ENCODE data around the gene RPA3.

The RPA3 gene

DNA sequence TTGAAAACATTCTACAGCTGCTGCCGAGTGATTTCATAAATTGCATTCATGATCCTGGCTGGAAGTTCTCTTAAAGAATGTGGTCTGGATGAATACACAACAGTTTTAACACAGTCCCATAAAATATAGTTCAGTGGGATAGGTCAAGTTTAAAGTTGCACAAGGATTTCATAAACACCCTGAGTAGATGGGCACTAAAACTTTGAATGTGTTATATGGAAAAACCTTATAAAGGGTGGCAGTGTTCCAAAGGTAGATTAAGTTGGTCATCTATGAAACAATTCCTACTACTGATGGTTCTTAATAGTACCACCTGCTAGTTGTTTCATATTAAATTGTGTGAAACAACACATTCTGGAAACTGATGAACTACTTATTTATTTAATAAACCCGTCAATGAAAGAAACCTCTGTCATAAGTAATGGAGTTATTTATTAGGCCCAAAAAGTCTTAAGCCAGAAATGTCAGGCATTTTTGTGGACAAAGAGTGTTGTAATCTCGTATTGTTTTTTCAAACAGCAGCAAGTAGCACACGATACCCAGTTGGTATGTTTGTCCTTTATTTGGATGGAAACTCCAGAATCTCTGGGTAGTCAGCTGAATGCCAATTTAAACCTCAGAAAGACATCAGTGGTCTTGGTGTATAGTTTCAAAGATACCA lies 14.3 kb upstream of the RPA3 start:
- DNase-seq (ENCODE audit: low spot score): no peak

DNA sequence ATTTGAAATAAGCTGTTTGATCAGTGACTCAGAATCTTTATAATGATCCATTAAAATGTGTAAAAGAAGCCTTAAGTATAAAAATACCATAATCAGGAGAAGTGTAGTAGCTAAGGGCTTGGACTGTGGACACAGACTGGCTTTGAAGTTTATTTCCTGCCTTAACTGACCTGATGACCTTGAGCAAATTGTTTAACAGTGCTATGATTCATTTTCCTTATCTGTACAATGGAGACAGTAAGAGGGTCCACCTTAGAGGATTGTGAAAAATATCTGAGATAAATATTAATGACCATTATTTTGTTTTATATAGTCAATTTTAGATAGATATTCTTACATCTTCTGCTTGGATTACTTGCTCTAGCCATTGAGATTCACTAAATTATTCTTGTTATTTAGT lies 13.3 kb upstream of the RPA3 start:
- no peak for DNase-seq (ENCODE audit: low spot score)

DNA sequence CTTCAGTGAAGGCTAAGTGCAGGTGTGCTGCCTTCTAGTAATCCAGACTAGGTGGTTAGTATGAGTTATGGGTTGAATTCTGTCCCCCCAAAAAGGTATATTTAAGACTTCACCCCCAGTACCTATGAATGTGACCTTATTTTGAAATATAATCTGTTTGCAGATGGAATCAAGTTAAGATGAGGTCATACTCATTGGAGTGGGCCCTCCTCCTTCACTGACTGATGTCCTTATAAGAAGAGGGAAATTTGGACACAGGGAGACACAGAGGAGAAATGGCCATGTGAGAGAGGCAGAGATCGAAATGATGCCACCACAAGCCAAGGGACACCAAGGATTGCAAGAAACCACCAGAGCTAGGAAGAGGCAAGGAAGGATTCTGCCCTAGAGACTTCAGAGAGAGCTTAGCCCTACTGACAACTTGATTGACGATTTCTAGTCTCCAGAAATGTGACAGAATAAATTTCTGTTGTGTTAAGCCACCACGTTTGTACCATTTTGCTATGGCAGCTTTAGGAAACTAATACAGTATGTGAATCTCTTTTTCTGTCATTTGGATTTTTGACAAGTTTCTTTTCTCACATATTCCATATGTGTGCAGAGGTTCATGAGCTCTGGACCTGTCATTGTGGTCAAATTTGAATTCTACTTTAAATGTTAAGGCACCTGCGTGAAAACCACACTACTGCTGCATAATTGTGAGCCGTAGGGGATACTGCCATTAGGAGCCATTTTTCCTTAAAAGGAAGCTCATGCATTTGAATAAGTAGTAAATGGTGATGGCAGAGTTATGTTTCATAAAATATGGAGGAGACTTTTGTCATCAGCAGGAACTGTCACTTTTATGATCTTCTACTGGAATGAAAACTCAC lies 2.6 kb upstream of the RPA3 start:
- DNase-seq (ENCODE audit: low spot score): no peak

DNA sequence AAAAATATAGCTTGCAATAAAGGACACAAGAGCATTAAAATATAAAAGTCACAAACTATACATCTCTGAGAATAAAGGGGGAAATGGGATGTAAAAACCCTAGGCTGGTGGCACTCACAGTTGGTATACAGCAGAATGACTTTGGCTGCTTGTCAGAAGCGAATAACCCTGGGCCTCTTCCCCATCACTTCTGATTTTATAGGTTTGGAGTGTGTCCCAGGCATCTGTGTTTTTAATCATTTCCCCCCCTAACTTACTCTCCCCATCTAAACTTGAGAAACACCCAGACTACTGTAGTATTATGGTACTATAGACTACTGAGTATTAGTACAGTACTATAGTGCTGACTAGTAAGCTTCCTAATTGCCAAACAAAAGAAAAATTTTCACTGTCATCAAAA lies 1.8 kb upstream of the RPA3 start:
- no peak for DNase-seq (ENCODE audit: low spot score)

DNA sequence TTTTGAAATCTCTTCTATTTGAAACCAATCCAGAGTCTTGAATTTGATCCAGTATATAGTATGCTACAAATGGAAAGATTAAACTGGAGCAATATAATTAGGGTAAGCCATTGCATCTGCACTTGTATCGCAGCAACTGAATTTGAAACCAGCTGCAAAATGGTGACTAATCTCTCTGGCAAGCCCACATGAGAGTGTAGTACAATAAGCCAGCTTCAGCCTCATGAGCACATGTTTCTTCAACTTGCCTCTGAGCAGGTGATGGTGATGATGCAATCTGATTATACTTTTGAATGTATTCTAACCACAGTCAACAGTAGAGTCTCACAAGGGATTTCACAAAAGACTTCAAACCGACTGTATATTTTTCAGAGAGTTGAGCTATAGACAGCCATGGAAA lies 829 bp upstream of the RPA3 start:
- no peak for DNase-seq (ENCODE audit: low spot score)

DNA sequence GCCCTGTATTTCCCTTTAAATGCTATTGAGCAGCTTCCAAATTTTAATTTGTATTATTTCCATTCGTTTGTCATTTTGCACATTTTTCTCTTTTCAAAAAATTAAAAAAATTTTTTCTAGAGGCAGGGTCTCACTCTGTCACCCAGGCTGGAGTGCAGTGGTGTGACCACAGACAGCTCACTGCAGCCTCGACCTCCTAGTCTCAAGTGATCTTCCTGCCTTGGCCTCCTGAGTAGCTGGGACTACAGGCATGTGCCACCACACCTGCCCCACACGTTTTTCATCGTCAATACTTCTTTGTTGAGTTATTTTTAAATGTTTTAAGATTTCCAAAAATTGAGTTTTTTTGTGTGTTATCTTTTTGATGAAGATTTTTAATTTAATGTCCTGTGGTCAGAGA lies 4.7 kb downstream of the RPA3 start:
- DNase-seq (ENCODE audit: low spot score): no peak

DNA sequence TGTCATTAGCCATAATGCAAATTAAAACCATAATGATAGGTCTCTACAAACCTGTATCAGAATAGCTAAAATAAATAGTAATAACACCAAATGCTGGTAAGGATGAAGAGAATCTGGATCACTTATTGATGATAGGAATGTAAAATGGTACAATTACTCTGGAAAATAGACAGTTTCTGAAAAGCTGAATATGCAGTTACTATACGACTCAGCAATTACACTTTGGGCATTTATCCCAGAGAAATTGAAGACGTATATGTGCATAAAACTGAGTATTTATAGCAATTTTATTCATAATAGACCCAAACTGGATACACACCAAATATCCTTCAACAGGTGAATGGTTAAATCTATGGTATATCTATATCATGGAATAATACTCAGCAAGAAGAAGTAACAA lies 7.9 kb downstream of the RPA3 start:
- DNase-seq (ENCODE audit: low spot score): no peak

DNA sequence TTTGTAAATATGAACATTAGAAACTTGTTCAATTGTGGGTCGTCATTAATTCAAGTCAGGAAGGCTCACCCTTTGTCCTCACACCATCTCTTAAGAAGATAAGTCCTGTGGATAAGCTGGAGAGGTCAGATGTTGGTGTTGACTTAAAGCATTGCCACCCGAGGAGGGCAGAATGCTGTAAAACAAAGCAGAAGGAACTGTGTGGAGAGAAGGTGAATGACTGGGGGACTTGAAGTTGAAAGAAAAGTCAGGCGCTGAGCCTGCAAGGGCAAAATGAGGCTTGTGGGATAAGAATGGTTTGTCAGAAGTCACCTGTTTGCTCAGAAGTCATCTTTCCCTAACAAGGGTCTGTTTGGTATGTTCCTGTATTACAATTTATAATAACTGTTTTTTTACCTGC lies 9.1 kb downstream of the RPA3 start:
- no peak for DNase-seq (ENCODE audit: low spot score)

DNA sequence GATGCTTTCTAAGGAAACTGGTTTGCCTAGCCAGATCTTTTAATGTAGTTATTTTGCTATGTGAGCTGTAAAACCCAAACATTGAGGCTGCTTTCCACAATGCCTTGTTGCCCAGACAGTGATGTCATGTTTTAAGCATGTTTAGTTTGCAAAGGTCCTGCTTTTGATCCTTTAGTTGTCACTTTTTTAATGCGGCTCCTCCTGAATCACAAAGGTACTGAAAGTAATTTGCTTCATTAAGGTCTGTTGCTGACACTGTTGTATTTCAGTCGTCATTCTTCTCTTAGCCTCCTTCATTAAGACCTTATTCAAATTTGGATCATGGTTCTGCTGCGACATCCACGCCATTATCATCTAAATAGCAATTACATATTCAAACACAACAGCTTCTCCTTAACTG lies 10.6 kb downstream of the RPA3 start:
- DNase-seq (ENCODE audit: low spot score): no peak

DNA sequence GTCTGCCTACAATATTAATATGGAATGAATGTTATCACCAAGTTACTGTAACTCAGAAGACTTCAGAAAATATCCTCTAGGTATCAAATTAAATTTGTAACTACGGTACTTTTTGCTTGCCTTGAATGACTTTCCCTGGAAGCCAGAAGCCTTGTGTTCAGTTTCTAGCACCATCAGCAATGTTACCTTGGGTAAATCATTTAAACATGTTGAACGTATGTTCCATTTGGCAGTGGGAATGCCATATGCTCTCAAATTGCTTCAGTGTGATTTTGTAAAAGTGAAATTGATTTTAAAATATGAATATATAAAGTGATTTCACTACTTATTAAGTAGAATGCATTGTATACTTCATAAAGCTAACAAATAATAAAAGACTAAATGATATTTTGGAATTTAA lies 11.2 kb downstream of the RPA3 start:
- DNase-seq (ENCODE audit: low spot score): no peak

DNA sequence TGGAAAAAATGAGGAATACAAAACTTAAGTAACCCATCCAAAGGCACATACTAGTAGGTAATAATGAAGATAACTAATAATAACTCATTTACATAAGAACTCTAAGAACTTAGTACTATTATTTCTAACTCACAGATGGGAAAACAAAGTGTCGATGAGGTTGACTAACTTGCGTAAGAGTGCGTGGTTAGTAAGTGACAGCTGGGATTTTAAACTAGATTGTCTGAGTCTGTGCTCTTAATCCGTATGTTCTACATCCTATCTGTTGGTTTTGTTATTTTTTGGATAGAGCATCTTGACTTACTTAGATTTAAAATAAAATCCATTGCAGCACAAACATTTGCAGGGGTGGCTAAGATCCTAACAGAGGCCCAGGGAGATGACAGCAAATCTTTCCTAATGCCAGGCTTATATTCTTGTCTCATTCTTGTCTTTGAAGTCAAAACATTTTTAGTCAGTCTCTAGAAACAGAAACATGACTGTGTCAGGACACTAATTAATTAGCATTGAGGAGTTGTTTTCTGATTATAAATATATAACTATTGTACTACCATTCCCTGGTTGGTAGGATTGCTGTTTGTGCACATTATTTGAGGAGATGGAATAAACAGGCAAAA lies 11.7 kb downstream of the RPA3 start:
- no peak for DNase-seq (ENCODE audit: low spot score)

DNA sequence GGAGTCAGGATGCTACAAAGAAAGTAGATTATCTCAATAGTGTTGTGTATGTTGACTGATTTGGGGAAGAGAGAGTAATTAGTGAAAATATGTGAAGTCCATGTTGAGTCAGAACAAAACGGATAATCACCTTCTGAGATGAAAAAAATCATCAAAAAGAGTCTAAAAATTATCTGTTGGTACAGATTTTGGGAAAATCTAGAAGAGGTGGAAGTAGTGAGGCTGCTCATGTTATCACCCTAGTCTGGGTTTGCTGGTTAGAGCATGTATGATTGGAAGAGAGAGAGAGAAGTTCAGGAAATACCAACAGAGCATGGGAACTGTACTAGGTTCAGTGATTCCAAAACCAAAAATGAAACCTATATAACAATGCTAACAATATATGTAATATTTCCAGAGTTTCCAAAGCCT lies 12.3 kb downstream of the RPA3 start:
- no peak for DNase-seq (ENCODE audit: low spot score)

DNA sequence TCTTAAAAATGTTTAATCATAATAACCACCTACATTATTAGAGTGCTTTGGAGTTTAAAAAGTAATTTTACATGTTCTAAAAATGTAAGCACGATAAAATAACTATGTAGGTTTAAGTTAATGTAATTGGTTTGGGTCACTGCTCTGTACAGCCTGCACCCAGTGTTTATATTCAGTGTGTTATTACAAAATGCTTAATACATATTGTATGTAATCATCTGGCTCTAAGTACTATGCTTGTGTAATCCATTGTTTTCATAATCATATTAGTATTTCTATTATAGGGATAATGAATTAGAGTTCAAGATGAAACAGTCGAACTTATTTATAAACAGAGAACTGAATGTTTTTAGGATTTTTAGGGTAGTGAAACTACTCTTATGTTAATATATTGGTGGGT lies 13.1 kb downstream of the RPA3 start:
- no peak for DNase-seq (ENCODE audit: low spot score)

DNA sequence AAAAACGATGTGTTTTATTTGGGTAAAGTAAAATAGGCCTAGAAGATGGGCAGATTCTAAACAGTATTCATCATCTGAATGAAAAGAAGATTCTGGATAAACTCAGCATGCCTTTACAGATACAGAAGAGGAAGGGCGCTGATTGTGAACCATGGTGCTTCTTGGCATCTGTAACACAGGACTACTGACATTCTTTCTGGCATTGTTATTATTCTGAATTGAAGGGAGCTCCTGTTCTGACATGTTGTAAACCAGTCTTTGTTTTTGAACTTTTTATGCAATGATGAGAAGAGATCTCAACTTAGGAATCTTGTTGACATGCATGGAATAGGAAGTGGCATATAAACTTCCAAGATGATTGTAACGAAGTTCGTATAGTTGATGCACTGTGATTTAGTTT lies 13.5 kb downstream of the RPA3 start:
- no peak for DNase-seq (ENCODE audit: low spot score)

DNA sequence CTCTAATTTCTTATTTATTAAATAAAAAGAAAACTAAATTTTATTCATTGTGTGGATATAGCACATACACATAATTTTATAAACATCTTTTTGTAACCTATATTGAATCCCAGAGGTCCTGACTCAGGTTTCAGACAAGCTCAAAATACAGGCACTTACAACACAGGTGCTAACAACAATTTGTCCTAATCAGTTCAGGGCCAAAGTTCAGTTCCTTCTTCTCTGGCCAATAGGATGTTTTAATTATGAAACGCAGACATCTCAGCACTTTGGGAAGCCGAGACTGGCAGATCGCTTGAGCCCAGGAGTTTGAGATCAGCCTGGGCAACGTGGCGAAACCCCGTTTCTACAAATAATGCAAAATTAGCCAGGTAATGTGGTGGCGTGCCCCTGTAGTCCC lies 15.0 kb downstream of the RPA3 start:
- no peak for DNase-seq (ENCODE audit: low spot score)

DNA sequence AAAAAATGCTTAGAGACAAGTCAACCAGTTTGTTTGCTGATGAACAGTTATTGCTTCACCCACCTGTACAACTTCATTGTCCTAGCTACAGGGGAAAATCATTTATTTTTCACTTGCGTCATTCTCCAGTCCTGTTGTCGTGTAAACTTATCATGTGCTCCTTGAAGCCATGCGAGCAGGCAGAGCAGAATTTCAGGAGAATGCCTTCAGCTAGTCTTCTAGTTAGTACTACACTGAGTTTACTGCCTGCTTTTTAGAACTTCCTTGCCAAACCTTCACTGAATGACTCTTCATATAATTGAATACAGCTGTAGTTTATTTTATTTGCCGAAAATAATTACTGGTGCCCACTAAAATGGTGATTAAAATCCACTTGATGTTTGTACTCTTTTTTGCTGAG lies 15.6 kb downstream of the RPA3 start:
- no peak for DNase-seq (ENCODE audit: low spot score)

DNA sequence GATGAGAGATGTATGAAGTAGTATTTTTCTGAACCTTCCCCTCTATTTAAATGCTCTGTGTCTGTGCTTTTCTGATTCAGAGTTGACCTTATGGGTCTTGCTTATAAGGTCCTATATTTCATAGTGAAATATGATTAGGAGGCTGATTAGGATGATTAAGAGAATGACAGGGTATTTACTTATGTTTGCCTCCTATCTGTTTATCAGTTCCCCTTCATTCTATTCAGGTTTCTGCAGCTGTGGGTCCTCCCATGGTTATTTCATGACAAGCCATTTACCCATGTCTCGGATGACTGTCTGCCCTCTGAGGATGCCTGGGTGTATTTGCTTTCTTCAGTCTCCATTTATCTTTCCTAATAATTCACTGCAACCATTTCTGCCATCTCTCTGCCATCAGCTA lies 16.9 kb downstream of the RPA3 start:
- no peak for DNase-seq (ENCODE audit: low spot score)

DNA sequence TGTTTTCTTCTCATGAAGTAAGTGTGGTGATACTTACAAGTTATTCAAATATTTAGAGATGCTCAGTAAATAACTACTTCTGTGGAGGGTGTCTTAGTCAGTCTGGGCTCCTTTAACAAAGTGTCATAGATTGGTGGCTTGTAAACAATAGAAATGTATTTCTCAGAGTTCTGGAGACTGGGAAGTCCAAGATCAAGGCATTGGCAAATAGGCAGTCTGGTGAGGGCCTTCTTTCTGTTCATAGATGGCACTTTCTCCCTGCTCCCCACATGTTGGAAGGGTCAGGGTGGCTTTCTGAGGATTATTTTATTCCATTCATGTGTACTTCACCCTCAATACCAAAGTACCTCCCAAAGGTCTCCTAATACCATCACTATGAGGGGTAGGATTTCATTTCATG lies 18.4 kb downstream of the RPA3 start:
- DNase-seq (ENCODE audit: low spot score): no peak

DNA sequence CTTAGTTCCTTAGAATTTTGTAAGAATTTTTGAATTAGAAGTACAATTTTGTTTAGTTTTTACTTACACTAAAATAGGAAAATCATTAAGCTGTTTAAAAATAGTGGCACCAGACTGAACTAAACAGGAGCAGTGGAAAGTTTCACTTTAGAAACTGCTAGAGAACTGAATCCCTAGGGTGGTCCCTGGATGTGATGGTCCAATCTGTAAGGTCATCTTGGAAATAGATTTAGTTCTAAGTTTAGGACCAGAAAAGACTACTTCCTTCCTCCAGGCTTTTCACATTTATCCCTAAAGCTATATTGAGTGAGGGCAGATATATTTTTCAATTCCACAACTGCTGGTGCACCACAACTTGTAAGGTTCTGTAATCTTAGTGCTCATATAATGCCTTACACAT lies 19.0 kb downstream of the RPA3 start:
- DNase-seq (ENCODE audit: low spot score): no peak

DNA sequence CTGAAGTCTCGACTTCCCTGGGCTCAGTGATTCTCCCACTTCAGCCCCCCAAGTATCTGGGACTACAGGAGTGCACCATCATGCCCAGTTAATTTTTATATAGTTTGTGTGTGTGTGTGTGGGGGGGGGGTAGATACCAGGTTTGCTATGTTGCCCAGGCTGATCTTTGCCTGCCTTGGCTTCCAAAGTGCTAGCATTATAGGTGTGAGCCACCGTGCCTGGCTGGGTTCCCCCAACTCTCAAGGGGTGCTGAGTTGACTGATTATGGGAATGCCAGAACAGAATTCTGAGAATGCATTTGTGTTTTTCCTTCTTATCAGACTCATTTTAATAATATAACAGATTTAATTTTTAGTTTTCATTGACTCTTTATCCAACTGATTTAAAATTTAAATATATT lies 19.5 kb downstream of the RPA3 start:
- DNase-seq (ENCODE audit: low spot score): no peak

DNA sequence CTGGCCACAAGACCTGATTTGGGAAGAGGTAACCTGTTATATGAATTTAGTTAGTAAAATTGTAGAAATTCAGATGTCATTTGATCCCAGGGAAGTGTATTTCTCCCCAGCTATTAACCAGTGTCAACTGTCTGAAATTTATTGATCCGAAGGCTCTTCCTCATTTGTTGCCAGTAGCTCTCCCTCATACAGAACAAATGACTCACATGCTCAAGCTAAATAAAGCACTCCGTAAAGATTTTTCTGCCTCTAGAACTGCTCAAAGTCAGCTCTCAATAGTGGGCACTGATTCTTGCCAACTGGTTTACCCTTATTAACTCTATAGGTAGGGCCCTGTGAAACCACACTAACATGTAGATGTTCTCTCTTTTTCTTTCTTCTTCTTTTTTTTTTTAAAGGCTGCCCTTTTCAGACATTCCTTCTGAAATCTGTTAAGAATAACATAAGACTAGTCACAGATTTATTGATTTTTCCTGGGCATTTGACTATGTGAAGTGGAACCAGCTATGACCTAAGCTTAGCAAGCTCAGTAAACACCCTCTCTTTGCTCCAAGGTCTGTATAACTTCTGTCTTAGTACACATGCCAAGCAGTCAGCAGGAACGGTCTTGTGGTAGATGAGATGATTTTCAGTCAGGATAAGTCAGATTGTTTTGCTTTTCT lies 21.8 kb downstream of the RPA3 start:
- no peak for DNase-seq (ENCODE audit: low spot score)

DNA sequence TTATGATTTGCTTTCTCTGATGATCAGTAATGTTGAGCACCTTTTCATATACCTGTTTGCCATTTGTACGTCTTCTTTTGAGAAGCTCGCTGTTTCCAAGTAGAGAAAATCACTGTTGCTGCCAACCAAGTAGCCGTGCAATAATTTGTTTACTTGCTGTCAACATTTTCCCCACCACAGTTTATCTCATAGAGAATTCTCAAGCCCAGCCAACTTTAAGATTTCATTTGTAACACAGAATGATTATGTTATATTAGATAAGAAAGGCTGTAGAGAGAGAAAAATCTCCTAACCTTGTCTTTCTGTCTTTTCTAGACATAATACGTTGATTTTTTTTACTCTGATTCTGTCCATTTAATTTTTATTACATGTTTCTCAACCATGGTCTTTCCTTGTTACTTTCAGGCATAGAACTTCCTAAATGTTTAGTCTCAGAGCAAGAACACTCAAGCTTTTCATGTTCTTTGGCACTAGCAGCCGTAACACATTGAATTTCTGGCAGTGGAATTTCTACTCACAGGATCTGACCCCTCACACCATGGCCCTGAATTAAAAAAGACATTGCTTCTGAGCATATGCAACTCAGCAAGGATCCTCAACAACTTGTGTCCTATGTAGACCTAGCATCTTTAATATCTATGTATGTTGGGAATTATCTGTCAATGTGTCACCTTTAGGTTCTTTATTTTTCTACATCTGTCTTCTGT lies 23.1 kb downstream of the RPA3 start:
- no peak for DNase-seq (ENCODE audit: low spot score)
